Activated CD4-positive, alpha-beta T cell treated with anti-CD3 and anti-CD28 coated beads, Interleukin-10, Interleukin-2, amounts not matched to agents 100 ng/mL and 50 ng/mL, durations not matched to agents 16 hours and 8 hours (primary cell): ENCODE measurements around the gene FOXN3.

ENCODE experiments used
- DNase-seq: peaks from one replicate; pipeline ENCODE4 v3.0.0-alpha.2; 2020

Gene FOXN3

GRCh38 chr14:89382901-89383845 is 33.9 kb downstream of the FOXN3 start:
- DNase-seq, result no peak

- DNase-seq, result no peak
These were observed 34.5 kb downstream of the FOXN3 start for GRCh38 chr14:89382487-89382886.

- DNase-seq, result no peak
These were observed 36.9 kb downstream of the FOXN3 start for GRCh38 chr14:89379891-89380820.

GRCh38 chr14:89379006-89379405 is 38.0 kb downstream of the FOXN3 start:
- no peak for DNase-seq

GRCh38 chr14:89378119-89378518 is 38.9 kb downstream of the FOXN3 start:
- DNase-seq, result peak; percentile 13

DNA sequence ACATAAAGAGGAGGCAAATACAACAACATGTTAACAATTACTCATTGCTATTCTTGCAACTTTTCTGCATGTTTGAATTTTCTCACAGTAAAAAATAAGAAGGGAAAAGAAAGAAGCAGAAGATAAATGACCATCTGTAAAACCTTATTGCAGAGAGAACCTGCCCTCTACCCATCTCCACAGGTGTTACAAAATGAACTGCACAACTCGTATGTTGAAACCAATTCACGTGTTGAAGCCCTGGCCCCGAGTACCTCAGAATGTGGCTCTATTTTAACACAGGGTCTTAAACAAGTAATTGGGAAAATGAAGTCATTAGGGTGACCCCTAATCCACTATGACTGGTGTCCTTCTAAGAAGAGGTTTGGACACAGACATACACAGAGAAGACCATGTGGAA is 39.5 kb downstream of the FOXN3 start:
- no peak for DNase-seq

DNA sequence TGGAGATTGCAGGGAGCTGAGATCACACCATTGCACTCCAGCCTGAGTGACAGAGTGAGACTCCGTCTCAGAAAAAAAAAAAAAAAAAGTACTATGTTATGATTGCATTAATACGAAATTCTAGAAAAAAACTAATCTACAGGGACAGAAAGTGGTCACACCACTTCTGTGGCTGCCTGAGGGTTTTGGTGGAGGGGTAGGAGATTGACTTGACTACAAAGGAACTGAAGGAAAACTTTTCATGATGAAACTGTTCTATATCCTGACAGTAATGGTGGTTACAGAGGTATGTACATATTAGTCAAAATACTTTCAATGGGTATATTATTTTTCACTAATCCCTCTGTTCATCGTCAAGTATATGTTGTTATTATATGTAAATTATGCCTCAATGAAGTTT is 42.1 kb downstream of the FOXN3 start:
- no peak for DNase-seq

- DNase-seq, result no peak
These were observed 43.8 kb downstream of the FOXN3 start for GRCh38 chr14:89373185-89373584.

DNA sequence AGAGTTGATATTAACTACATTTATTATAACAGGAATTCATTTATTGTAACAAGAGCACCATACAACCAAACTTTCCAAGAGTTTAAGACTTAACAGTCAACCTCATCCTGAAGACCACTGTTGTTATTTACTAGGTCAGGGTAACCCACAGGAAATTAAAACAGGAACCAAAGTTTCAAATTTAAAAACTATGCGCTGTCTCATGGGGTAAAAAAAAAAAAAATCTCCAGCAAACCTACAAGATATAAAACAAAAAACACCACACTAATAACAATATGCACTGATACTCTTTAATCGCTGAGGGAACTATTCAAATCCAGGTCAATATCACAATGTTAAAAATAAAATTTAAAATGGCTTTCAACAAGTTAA is 44.5 kb downstream of the FOXN3 start:
- DNase-seq, result no peak

DNA sequence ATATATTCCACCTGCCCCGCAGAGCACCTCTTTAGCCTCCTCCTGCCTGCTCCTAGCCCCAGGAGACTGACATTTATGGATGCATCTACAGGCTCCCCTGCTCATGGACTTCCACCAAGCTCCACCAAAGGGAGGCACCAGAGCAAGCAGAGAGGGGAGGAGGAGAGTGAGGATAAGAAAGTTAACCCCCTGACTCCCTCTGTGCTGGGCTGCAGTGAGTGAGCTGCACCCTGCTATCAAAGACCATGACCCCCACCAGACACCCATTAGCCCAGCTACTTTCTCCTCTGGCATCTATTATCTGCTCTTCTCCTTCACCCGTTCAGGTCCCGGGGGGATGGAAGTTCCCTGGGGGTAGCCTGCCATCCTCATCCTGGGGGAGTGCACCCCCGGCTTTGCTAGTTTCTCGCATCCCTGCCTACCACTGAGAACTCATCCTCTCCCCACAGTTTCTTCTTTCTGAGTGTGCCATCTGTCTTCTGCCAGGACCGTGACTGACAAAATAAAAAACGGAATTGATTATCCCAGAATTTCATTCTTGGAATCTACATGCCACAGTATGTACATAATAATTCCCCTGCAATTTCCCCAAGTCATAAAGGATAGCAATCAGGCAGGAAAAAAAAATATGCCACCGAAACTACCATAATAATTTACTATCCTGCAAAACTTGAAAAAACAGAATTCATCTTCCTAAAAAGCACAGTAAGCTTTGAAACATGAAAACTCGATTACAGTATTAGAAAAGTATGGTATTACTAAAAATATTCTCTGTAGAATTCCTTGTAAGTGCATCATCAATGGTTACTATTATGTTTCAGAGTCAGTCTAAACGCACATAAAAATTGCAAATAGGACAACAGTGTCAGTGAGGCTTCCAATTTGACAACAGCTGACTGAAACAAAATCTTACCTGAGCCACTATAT is 45.2 kb downstream of the FOXN3 start:
- DNase-seq, result no peak

GRCh38 chr14:89370781-89371180 is 46.3 kb downstream of the FOXN3 start:
- DNase-seq, result no peak

- no peak for DNase-seq
These were observed 46.7 kb downstream of the FOXN3 start for GRCh38 chr14:89370381-89370780.

DNA sequence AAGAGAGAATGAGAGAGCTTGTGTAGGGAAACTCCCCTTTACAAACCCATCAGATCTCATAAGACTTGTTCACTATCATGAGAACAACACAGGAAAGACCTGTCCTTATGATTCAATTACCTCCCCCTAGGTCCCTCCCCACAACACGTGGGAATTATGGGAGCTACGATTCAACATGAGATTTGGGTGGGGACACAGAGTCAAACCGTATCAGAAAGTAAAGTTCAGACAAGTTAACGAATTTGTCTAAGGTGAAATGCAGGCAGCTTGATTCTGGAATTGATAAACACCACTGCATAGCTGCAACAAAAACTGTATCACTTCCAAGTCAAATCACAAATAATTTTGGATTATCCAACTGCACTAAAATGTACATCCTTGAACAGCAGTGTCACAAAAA is 47.4 kb downstream of the FOXN3 start:
- DNase-seq, result no peak

GRCh38 chr14:89368490-89369477 is 48.2 kb downstream of the FOXN3 start:
- DNase-seq, result no peak

DNA sequence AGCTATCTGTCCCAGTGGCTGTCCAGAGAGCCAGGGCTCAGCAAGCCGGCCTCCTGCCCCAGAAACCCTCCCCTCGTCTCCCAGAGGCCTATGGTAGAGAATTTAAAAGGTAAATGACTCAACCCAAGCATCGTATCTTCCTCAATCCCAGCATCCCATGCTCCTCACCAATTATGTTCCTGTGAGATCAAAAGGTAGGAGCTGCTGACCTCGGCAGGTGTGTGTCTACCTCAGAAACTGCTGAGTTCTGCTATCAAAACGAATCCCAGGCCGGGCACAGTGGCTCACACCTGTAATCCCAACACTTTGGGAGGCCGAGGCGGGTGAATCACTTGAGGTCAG is 49.3 kb downstream of the FOXN3 start:
- no peak for DNase-seq

DNA sequence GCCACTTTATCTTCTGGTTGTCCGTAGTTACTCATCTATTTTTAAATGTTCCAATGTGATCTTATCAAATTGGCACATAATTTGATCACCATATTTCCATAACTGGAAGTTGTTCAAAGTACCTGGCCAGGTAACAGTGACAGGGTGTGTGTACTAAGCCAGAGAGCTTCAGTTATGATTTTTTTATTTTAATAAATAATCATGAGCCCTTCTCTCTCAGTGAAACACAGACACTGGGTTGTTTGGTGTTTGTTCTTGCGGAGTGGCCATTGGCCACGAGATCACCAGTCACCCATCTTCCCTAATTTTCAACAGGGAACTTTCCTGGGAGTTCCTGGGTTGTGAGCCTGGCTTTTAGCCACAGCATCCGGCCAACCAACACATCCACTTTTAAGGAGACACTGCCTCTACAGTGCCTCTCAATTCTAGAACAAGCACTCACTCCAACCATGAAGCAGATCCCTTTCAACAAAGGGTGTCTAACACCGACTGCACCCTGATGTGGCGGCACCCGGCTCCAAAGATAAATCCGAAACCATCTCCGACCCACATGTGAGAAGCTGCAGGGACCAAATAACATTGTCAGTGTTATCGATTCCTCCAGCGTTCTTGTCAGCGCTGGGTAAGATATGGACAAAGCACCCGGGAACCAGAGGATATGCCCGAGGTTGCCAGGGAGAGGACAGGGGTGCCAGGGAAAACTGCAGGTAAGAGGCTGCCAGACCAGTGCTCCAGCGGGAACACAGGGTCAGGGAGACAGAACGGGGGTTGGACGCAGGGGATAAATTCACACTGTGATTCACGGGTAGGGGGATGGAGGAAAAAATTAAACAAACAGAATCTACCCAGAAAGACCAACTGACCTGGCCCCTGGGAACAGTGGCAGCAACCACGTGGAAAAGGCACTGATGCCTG is 49.9 kb downstream of the FOXN3 start:
- DNase-seq, result no peak

DNA sequence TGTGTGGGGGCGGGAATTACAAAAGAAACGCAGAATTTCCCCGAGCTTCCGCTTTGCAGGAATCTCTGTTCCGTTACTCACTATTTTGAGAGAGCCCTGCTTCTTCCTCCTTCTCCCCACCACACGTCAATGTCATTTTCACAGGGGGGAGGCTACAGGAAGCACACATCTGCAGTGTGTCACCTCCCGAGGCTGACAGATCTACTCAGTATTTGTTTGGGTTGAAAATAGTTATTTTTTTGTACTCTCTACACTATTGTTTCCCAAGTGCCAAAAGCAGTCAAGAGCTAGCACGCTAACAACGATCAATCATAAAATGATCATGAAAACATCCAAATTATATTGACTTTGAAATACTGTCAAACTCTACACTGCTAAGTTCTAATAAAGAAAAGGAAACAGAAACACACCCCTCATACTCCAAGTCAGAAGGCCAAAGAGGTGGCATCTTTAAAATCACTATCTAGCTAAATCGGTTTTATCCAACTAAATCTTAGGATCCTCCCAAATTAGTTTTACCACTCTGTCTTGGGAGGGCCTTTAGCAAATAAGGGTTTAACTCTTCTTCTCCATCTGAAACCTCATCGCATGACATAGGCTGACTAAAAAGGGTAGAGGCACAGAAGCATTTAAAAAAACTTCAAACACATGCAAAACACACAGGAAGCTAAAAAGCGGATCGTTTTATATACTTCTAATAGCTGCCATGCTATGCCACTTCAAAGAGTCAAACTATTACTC is 51.8 kb downstream of the FOXN3 start:
- peak; percentile 87 for DNase-seq

DNA sequence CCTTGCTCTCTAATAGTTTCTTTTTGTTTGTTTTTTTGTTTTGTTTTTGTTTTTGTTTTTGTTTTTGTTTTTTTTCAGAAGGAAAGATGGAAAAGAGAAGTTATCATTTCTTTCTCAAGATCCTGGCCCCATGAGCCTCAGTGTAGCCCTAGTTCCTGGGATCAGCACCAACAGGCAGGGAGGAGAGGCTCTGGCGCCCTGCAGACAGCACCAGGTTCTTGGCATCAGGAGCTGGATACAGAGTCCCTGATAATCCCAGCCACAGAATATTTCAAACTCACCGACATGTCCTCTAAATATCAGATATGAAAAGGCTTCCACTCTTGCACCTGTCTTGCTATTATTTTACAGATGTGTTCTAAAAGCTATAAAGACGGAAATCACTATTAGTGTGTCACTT is 52.7 kb downstream of the FOXN3 start:
- no peak for DNase-seq

- no peak for DNase-seq
These were observed 56.8 kb downstream of the FOXN3 start for GRCh38 chr14:89360277-89360676.
